HL-60 (cell line): Measurements from ENCODE around the gene XPO5.

Experiments
- DNase-seq, 2 experiments: peaks; one replicate each; pipeline ENCODE4 v3.0.0-alpha.2; 2010 to 2020; ENCODE audit warnings: low read depth in 1 of 2, low spot score in 1 of 2
- H3K27ac ChIP-seq: fragments of 250-450 bp; sonication (Bioruptor Pico); replicated peaks from 2 replicates; pipeline ENCODE4 v1.5.1; 2020; ENCODE audit warnings: mild to moderate bottlenecking, moderate library complexity
- H3K27me3 ChIP-seq: fragments of 250-450 bp; sonication (Bioruptor Pico); 2 replicates; pipeline ENCODE4 v1.5.1; 2021; ENCODE audit warnings: mild to moderate bottlenecking, moderate library complexity; ENCODE audit not compliant: insufficient read depth, poor library complexity, severe bottlenecking
- H3K4me3 ChIP-seq: replicated peaks from 2 replicates; pipeline ENCODE4 v1.5.1; 2011; ENCODE audit warnings: mild to moderate bottlenecking, control low read depth, low read length; ENCODE audit not compliant: insufficient read depth
- GABPA ChIP-seq: IDR thresholded peaks from 2 replicates; pipeline ENCODE4 v1.6.1; 2012; ENCODE audit warnings: low read depth
- POLR2AphosphoS5 ChIP-seq: IDR thresholded peaks from 2 replicates; pipeline ENCODE4 v1.6.1; 2012; ENCODE audit warnings: low read depth
- SPI1 ChIP-seq: IDR thresholded peaks from 2 replicates; pipeline ENCODE4 v1.6.1; 2012; ENCODE audit warnings: low read depth, mild to moderate bottlenecking, borderline replicate concordance
- TF ChIP-seq, protein P1 (sequence below): IDR thresholded peaks from 2 replicates; pipeline ENCODE4 v1.6.1; 2012; ENCODE audit warnings: low read depth; ENCODE audit not compliant: insufficient replicate concordance
- TF ChIP-seq, protein P2 (sequence below): IDR thresholded peaks from one replicate; pipeline ENCODE4 v1.5.1; 2011; ENCODE audit warnings: low read length, control low read depth, inconsistent platforms; ENCODE audit not compliant: insufficient read depth

Gene XPO5

DNA sequence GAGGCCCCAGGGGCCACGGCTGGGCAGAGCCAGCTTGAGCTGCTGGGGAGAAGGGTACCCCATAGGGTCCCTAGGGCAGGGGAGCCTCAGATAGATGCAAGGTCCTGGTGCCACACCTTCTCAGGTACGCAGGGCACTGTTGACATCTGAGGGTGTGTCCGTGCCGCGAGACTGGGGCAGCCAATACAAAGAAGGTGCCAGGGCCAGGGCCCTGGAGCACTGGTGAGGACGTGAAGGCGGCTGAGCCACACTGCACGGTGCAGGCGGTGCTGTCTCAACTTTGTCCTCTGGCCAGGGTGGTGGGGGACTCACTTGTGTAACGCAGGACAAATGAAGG, 65.0 kb downstream of the XPO5 start:
- Histone ChIP-seq H3K27me3 (peaks cover 3% of the 10 kb centered on the region), H3K27ac (no peak overlapping the region), H3K4me3 (no peak overlapping the region)
- TF ChIP-seq, protein P1, sequence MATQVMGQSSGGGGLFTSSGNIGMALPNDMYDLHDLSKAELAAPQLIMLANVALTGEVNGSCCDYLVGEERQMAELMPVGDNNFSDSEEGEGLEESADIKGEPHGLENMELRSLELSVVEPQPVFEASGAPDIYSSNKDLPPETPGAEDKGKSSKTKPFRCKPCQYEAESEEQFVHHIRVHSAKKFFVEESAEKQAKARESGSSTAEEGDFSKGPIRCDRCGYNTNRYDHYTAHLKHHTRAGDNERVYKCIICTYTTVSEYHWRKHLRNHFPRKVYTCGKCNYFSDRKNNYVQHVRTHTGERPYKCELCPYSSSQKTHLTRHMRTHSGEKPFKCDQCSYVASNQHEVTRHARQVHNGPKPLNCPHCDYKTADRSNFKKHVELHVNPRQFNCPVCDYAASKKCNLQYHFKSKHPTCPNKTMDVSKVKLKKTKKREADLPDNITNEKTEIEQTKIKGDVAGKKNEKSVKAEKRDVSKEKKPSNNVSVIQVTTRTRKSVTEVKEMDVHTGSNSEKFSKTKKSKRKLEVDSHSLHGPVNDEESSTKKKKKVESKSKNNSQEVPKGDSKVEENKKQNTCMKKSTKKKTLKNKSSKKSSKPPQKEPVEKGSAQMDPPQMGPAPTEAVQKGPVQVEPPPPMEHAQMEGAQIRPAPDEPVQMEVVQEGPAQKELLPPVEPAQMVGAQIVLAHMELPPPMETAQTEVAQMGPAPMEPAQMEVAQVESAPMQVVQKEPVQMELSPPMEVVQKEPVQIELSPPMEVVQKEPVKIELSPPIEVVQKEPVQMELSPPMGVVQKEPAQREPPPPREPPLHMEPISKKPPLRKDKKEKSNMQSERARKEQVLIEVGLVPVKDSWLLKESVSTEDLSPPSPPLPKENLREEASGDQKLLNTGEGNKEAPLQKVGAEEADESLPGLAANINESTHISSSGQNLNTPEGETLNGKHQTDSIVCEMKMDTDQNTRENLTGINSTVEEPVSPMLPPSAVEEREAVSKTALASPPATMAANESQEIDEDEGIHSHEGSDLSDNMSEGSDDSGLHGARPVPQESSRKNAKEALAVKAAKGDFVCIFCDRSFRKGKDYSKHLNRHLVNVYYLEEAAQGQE: no peak
- TF ChIP-seq, protein P2, sequence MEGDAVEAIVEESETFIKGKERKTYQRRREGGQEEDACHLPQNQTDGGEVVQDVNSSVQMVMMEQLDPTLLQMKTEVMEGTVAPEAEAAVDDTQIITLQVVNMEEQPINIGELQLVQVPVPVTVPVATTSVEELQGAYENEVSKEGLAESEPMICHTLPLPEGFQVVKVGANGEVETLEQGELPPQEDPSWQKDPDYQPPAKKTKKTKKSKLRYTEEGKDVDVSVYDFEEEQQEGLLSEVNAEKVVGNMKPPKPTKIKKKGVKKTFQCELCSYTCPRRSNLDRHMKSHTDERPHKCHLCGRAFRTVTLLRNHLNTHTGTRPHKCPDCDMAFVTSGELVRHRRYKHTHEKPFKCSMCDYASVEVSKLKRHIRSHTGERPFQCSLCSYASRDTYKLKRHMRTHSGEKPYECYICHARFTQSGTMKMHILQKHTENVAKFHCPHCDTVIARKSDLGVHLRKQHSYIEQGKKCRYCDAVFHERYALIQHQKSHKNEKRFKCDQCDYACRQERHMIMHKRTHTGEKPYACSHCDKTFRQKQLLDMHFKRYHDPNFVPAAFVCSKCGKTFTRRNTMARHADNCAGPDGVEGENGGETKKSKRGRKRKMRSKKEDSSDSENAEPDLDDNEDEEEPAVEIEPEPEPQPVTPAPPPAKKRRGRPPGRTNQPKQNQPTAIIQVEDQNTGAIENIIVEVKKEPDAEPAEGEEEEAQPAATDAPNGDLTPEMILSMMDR: no peak
- TF ChIP-seq SPI1 (no peak), GABPA (no peak), POLR2AphosphoS5 (no peak)
- no peak for DNase-seq

DNA sequence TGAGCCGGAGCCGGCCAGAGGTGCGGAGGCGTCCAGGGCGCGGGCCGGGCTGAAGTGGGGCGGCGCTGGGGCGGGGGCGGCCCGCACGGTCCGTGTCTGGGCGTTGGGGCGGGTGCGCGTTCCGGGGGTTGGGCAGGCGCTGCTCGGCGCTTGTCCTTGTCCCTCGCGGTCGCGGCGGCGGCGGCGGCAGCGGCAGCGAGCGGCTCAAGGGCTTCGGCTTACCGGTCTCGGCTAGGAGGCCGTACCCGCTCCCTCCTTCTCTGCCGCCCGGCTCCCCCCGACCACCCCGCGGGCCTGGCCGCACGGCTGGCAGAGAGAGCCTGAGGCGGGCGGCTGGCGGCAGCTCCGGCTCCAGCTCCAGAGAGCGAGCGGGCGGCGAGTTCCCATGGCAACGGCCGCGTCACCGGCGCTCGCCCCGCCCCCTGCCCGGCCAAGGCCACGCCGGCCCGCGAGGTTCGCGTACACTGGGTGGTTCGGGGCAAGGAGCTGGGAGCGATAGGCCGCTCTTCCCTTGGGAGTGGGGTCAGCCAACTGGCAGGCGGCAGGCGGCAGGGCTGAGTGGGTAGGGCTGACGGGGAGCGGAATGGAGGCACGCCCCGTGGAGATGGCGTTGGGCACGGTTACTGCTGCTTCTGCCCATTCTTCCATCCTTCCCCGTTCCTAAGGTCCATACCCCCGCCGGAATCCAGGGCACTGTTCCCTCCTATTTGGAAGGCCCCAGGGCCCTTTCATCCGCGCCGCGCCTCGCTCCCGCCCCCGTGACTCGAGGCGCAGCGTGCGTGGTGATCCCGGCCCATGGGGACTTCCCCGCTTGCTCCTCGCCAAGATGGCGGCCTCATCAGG, 65.6 kb downstream of the XPO5 start, which contains the start of gene LRRC73:
LRRC73 (minus strand) TSS at position 363 of the 843 bp plus-strand sequence. CDS start 561 bp downstream, outside the sequence.
- peak in 1 of 2 experiments; percentile 56 for DNase-seq
- peaks cover 3% of the 10 kb centered on the region for H3K27me3 ChIP-seq
- H3K4me3 ChIP-seq: peak within 1 kb of the TSS; percentile 51
- no peak within 1 kb of the TSS for H3K27ac ChIP-seq
- TF ChIP-seq GABPA (no peak), POLR2AphosphoS5 (peak; percentile 34; the same call in 1 of the 2 replicates)
- TF ChIP-seq, protein P1: no peak
- TF ChIP-seq, protein P2: no peak

DNA sequence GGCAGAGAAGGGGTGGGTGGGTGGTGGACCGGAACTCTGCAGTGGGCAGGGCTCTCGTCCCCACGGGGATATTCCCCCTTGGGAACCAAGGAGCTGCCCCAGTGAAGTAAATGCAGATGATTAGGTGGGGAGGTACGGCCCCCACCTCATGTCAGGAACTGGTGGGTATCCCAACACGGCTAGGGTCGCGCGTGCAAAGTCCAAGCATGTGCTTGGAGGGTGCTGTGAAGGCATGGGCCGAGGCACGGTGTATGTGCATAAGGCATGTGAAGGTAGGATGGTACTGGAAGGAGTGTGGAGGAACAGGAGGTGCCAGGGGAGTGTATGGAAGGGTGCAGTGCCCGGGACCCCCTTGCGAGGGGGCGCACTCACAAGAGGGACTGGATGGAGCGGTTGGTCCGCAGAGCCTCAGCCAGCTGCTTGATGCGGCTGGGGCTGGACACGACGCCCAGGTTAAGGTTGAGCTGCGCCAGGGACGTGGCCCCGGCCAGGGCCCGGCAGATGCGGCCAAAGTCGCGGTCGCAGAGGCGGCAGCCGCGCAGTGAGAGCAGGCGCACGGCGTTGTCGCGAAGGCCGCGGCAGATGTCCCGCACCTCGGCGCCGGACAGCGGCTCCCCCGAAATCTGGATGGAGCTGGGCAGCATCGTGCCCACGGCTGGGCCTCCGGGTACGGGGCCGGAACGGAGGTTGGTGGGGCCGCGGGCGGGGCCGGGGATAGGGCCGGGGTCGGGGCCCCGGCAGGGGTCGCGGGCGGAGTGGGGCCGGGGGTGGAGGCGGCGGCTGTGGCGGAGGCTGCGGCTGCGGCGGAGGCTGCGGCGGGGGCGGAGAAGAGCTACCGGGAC, 66.5 kb downstream of the XPO5 start:
- H3K27ac ChIP-seq: no peak overlapping the region
- H3K4me3 ChIP-seq: peak overlapping the region; percentile 51
- no peak for TF ChIP-seq POLR2AphosphoS5
- TF ChIP-seq SPI1: no peak
- TF ChIP-seq, protein P2: no peak
- no peak for TF ChIP-seq GABPA
- TF ChIP-seq, protein P1: no peak
- DNase-seq: no peak
- H3K27me3 ChIP-seq: peaks cover 3% of the 10 kb centered on the region
